Upper lobe of left lung (tissue), 6 donors: ENCODE measurements around the gene COL2A1. TPM values are rescaled to one million over a fixed set of nuclear protein-coding genes. Genes with fewer than 3 reads are reported as not detected.
"Not testable (repeated sequence)": the region's sequence is repeated elsewhere in the genome, so short reads cannot be mapped to it uniquely, and the experiment has no call there.

Source experiments
- ATAC-seq, 2 donors: fragments of 200-7000 bp; cut with Tn5 transposase; one replicate each; pipeline ENCODE4 v1.9.1; 2022; ENCODE audit warnings: mild to moderate bottlenecking in 2 of 2, moderate library complexity in 2 of 2; ENCODE audit not compliant: low FRiP score in 2 of 2
- DNase-seq, 2 donors: peaks; one replicate each; pipeline ENCODE4 v3.0.0-alpha.2; 2019 to 2020
- H3K27ac ChIP-seq, 4 donors: fragments of 200-600 bp; sonication (generic); one replicate each; pipeline ENCODE4 v1.5.1; 2016 to 2019
- H3K27me3 ChIP-seq, 4 donors: fragments of 200-600 bp; sonication (generic); one replicate each; pipeline ENCODE4 v1.5.1; 2017 to 2019
- H3K36me3 ChIP-seq, 4 donors: fragments of 200-600 bp; sonication (generic); one replicate each; pipeline ENCODE4 v1.5.1; 2016 to 2019
- H3K4me1 ChIP-seq, 4 donors: fragments of 200-600 bp; sonication (generic); one replicate each; pipeline ENCODE4 v1.5.1; 2018 to 2019
- H3K4me3 ChIP-seq, 4 donors: fragments of 200-600 bp; sonication (generic); one replicate each; pipeline ENCODE4 v1.5.1; 2017 to 2019; ENCODE audit warnings: mild to moderate bottlenecking in 2 of 4, moderate library complexity in 1 of 4
- H3K9me3 ChIP-seq, 4 donors: fragments of 200-600 bp; sonication (generic); one replicate each; pipeline ENCODE4 v1.5.1; 2018 to 2019
- EP300 ChIP-seq, 4 donors: sonication (generic); formaldehyde crosslinking; IDR thresholded peaks; one replicate each; pipeline ENCODE4 v1.5.1; 2017; ENCODE audit warnings: antibody characterized with exemption in 4 of 4, control low read depth in 2 of 4
- POLR2A ChIP-seq, 4 donors: fragments of 450-650 bp; IDR thresholded peaks; one replicate each; pipeline ENCODE4 v1.5.1; 2016 to 2017; ENCODE audit warnings: antibody characterized with exemption in 4 of 4, mild to moderate bottlenecking in 2 of 4
- POLR2AphosphoS5 ChIP-seq, 2 donors: sonication (generic); formaldehyde crosslinking; IDR thresholded peaks; one replicate each; pipeline ENCODE4 v1.5.1; 2017; ENCODE audit warnings: antibody characterized with exemption in 2 of 2
- WGBS, 2 donors: methylation state at CpG; one replicate each; pipeline ENCODE4 v1.1.5; 2017 to 2018; 5-methylcytosine and 5-hydroxymethylcytosine counted together
- total RNA-seq, 6 donors: library from RNA; depleted of rRNA in 4 of 6; stranded (reverse); fragments of >200 nt in 4 of 6; gene quantifications; one replicate each; pipeline versions ENCODE4 v1.1.0 to v1.2.1, GENCODE V29; 2016 to 2021
- TF ChIP-seq, protein P1 (sequence below), 6 experiments: fragments of 450-650 bp in 4 of 6; fragments of 200-600 bp in 2 of 6; sonication (generic) in 2 of 6; IDR thresholded peaks; one replicate each; pipeline ENCODE4 v1.5.1; 2016 to 2019; ENCODE audit warnings: antibody characterized with exemption in 6 of 6
- donor health status: DM: no; HTN: no; CAD: no; lungs with moderate emphysema.
- donor health status: DM: no; HTN: yes; CAD: no; lungs with severe emphysema.

The COL2A1 gene
- total RNA-seq, 6 donors from 2014 or later = 0.34 TPM; not detected in 5

DNA sequence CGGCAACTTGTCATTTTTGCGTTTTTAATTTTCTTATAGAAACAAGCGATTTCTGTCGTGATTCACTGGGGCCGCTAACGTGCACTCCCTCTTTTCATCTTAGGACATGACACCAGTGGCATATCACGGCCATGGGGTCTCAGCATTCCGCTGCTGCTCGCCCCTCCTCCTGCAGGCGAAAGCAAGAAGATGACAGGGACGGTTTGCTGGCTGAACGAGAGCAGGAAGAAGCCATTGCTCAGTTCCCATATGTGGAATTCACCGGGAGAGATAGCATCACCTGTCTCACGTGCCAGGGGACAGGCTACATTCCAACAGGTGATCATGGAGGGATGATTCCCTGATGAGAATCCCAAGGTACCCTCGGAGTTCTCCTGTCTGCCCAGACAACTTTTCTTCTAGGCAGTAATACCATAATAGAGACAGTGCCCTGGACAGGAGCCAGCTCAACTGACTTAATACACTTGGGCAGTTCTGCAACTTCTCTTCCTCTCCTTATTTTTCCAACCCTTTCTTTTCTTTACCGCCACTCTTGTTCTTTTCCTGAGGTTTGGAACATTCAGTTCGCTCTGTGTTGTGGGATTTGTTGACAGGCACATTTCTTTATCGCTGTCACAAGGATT is 40.1 kb downstream of the COL2A1 start:
- ATAC-seq (no peak), DNase-seq (no peak)
- TF ChIP-seq POLR2A (IDR thresholded peaks at IDR 0.05) = no peak
- Histone ChIP-seq H3K4me3 (peak overlapping the region; percentile 61 to 91 (median 85)), H3K27me3 (no peaks in the 10 kb centered on the region), H3K4me1 (peaks cover 5 to 21% (median 14%) of the 10 kb centered on the region in 4 donors), H3K27ac (peak overlapping the region in 3 of 4 donors; percentile 54 to 86 (median 79)), H3K9me3 (no peaks in the 10 kb centered on the region), H3K36me3 (peaks cover 0 to 19% (median 4%) of the 10 kb centered on the region in 4 donors)
- 17 to 18% methylated on average over 17 to 18 of the region's 18 CpGs for WGBS, 2 donors

DNA sequence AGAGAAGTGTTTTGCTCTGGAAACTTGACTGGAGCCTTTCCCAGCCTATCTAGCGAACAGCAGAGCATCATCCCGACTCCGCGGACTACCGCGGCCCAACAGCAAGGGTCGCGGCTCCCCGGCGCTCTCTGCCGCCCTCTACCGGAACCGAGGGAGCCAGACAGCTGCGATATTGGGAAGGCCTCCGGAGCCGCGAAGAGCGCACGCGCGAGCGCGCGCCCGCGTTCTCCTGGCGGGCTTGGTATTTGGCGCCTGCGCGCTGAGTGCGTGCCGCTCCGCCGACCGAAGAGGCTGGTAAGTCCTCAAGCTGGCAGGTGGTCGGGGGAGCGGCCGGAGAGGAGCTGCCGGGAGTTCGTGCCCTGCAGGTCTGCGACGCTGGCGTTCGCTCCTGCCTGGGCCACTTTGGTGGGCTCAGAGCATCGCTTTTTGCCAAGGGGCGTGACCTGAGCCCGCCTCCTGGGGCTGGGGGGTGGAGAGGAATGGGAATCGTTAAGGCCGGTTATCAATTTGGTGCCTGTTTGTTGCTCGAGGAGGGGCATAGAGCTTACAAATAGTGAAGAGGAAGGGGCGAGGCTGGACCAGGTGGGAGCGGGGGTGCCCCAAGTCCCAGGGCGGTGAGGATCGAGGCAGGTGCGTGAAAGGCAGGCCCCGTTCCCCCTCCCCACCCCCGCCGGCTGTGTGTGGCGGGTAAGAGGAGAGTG is 40.8 kb downstream of the COL2A1 start, which contains the start of gene TMEM106C:
Gene TMEM106C, plus strand, starts transcription at position 257 of the 701 bp plus-strand sequence. CDS start 641 bp downstream, outside the sequence.
- peaks cover 0 to 19% (median 4%) of the 10 kb centered on the region in 4 donors for H3K36me3 ChIP-seq
- TF ChIP-seq POLR2AphosphoS5 (IDR thresholded peaks at IDR 0.05) (no peak), POLR2A (IDR thresholded peaks at IDR 0.05) (peak in 1 of 4 donors; percentile 52)
- TF ChIP-seq, protein P1, sequence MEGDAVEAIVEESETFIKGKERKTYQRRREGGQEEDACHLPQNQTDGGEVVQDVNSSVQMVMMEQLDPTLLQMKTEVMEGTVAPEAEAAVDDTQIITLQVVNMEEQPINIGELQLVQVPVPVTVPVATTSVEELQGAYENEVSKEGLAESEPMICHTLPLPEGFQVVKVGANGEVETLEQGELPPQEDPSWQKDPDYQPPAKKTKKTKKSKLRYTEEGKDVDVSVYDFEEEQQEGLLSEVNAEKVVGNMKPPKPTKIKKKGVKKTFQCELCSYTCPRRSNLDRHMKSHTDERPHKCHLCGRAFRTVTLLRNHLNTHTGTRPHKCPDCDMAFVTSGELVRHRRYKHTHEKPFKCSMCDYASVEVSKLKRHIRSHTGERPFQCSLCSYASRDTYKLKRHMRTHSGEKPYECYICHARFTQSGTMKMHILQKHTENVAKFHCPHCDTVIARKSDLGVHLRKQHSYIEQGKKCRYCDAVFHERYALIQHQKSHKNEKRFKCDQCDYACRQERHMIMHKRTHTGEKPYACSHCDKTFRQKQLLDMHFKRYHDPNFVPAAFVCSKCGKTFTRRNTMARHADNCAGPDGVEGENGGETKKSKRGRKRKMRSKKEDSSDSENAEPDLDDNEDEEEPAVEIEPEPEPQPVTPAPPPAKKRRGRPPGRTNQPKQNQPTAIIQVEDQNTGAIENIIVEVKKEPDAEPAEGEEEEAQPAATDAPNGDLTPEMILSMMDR (IDR thresholded peaks at IDR 0.05) = peak; percentile 93 to 99 (median 96)
- DNase-seq = peak; percentile 92 to 99
- ATAC-seq = peak; percentile 96 to 98
- H3K4me1 ChIP-seq = peaks cover 5 to 21% (median 14%) of the 10 kb centered on the region in 4 donors
- no peaks in the 10 kb centered on the region for H3K27me3 ChIP-seq
- no peaks in the 10 kb centered on the region for H3K9me3 ChIP-seq
- 0 to 1% methylated on average over 2 to 58 of the region's 59 CpGs for WGBS, 2 donors
- H3K27ac ChIP-seq = peak within 1 kb of the TSS in 3 of 4 donors; percentile 54 to 86 (median 79)
- peak within 1 kb of the TSS; percentile 61 to 91 (median 85) for H3K4me3 ChIP-seq

DNA sequence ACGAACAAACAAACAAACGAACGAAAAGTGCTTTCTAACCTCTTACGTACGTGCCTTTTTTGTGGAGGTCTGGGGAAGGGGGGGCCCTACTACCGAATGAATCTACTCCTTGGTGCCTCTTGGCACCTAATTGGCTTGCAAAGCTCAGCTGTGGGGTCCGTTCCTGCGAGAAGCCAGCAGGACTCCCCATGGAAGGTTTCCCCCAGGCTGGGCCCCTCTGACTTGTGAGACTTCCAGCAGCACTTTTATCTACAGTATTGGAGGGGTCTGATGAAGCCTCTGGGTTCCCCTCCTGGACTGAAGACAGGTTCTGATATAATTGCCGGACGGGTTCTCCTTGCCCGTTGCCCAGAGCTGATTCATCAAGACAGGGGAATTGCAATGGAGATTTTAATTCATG is 42.1 kb downstream of the COL2A1 start:
- Histone ChIP-seq H3K9me3 (no peaks in the 10 kb centered on the region), H3K27ac (no peak overlapping the region), H3K4me3 (no peak overlapping the region), H3K4me1 (peaks cover 5 to 21% (median 14%) of the 10 kb centered on the region in 4 donors), H3K36me3 (peaks cover 0 to 14% (median 2%) of the 10 kb centered on the region in 4 donors), H3K27me3 (no peaks in the 10 kb centered on the region)
- 88 to 92% methylated on average over 10 to 11 of the region's 11 CpGs for WGBS, 2 donors
- TF ChIP-seq, protein P1 (IDR thresholded peaks at IDR 0.05) = no peak
- TF ChIP-seq EP300 (IDR thresholded peaks at IDR 0.05) (no peak), POLR2A (IDR thresholded peaks at IDR 0.05) (no peak), POLR2AphosphoS5 (IDR thresholded peaks at IDR 0.05) (no peak)
- ATAC-seq (no peak), DNase-seq (no peak)

DNA sequence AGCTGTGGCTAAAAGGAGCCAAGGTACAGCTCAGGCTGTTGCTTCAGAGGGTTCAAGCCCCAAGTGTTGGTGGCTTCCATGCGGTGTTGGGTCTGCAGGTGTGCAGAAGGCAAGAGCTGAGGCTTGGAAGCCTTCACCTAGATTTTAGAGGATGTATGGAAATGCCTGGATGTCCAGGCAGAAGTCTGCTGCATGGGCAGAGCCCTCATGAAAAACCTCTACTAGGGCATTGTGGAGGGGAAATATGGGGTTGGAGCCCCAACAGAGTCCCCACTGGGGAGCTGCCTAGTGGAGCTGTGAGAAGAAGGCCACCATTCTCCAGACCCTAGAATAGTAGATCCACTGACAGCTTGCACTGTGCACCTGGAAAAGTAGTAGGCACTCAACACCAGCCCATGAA is 46.6 kb downstream of the COL2A1 start:
- not testable (repeated sequence) for H3K9me3 ChIP-seq, DNase-seq, H3K4me1 ChIP-seq, H3K27ac ChIP-seq, H3K36me3 ChIP-seq, H3K4me3 ChIP-seq, H3K27me3 ChIP-seq, ATAC-seq
- 100% methylated on average over 1 of the region's 1 CpG; no CpG with 5 or more reads in 1 of the 2 donors for WGBS, 2 donors

DNA sequence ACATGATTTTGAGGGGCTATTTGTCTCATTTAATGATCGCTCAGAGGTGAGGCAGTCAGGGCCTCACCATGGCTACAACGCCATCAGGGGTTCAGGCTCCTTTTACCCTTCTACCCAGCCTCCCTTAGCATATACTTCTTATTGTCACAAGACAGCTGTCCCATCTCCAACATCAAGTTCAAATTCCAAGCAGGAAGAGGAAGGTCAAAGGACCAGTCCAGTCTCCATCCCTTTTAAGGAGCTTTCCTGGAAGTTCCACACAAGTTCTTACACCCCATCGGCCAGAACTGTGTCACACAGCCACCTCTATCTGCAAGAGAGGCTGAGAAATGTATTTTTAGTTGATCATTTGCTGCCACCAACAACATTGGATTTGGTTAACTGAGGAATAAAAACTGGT is 49.2 kb downstream of the COL2A1 start:
- no peaks in the 10 kb centered on the region for H3K9me3 ChIP-seq
- H3K4me1 ChIP-seq = peaks cover 0 to 5% (median 0%) of the 10 kb centered on the region in 4 donors
- no peaks in the 10 kb centered on the region for H3K27me3 ChIP-seq
- TF ChIP-seq, protein P1 (IDR thresholded peaks at IDR 0.05) = no peak
- peak; percentile 10 to 53 for TF ChIP-seq POLR2AphosphoS5 (IDR thresholded peaks at IDR 0.05)
- TF ChIP-seq POLR2A (IDR thresholded peaks at IDR 0.05) = no peak
- ATAC-seq (no peak), DNase-seq (no peak)
- no peak overlapping the region for H3K4me3 ChIP-seq
- WGBS, 2 donors = 75 to 87% methylated on average over 3 of the region's 3 CpGs
- no peaks in the 10 kb centered on the region for H3K36me3 ChIP-seq
- H3K27ac ChIP-seq = no peak overlapping the region
